ENCODE data around the gene TCF25.
"Not testable (repeated sequence)": the region's sequence is repeated elsewhere in the genome, so short reads cannot be mapped to it uniquely, and the experiment has no call there.

Gene TCF25

GRCh38 chr16:89934611-89935553 is 61.5 kb downstream of the TCF25 start:
- no peak for DNase-seq (ENCODE audit: low read depth)
- H3K4me3 ChIP-seq (ENCODE audit: low read depth, low read length): no peak overlapping the region
- no peak for TF ChIP-seq CTCF (IDR thresholded peaks at IDR 0.05; ENCODE audit: insufficient read depth, low read depth, low read length, missing control alignments)

GRCh38 chr16:89935620-89936019 is 62.2 kb downstream of the TCF25 start:
- not testable (repeated sequence) for H3K4me3 ChIP-seq (ENCODE audit: low read depth, low read length); DNase-seq (ENCODE audit: low read depth)

GRCh38 chr16:89936034-89936433 is 62.6 kb downstream of the TCF25 start:
- no peak for TF ChIP-seq CTCF (IDR thresholded peaks at IDR 0.05; ENCODE audit: insufficient read depth, low read depth, low read length, missing control alignments)
- DNase-seq (ENCODE audit: low read depth): no peak
- no peak overlapping the region for H3K4me3 ChIP-seq (ENCODE audit: low read depth, low read length)

GRCh38 chr16:89936508-89936907 is 63.1 kb downstream of the TCF25 start:
- DNase-seq (ENCODE audit: low read depth): no peak
- no peak overlapping the region for H3K4me3 ChIP-seq (ENCODE audit: low read depth, low read length)
- TF ChIP-seq CTCF (IDR thresholded peaks at IDR 0.05; ENCODE audit: insufficient read depth, low read depth, low read length, missing control alignments): no peak

GRCh38 chr16:89936981-89937380 is 63.6 kb downstream of the TCF25 start:
- H3K4me3 ChIP-seq (ENCODE audit: low read depth, low read length): no peak overlapping the region
- DNase-seq (ENCODE audit: low read depth): no peak
- TF ChIP-seq CTCF (IDR thresholded peaks at IDR 0.05; ENCODE audit: insufficient read depth, low read depth, low read length, missing control alignments): no peak

- H3K4me3 ChIP-seq (ENCODE audit: low read depth, low read length): no peak overlapping the region
- no peak for DNase-seq (ENCODE audit: low read depth)
- TF ChIP-seq CTCF (IDR thresholded peaks at IDR 0.05; ENCODE audit: insufficient read depth, low read depth, low read length, missing control alignments): no peak
These were observed 64.9 kb downstream of the TCF25 start for GRCh38 chr16:89938175-89938885.

GRCh38 chr16:89944773-89945172 is 71.4 kb downstream of the TCF25 start:
- no peak overlapping the region for H3K4me3 ChIP-seq (ENCODE audit: low read depth, low read length)
- DNase-seq (ENCODE audit: low read depth): peak; percentile 72
- TF ChIP-seq CTCF (IDR thresholded peaks at IDR 0.05; ENCODE audit: insufficient read depth, low read depth, low read length, missing control alignments): no peak
